DOHH2 (cell line): ENCODE data around the gene PRICKLE1.

Source experiments
- CTCF ChIP-seq: fragments of 200-600 bp; sonication (generic); IDR thresholded peaks from one replicate; pipeline ENCODE4 v1.5.1; 2014; ENCODE audit warnings: antibody characterized with exemption, mild to moderate bottlenecking, low read depth, low read length; ENCODE audit not compliant: poor library complexity, severe bottlenecking
- EZH2phosphoT487 ChIP-seq: fragments of 200-600 bp; sonication (generic); IDR thresholded peaks from 2 replicates; pipeline ENCODE4 v1.6.1; 2017; ENCODE audit warnings: borderline replicate concordance, mild to moderate bottlenecking, antibody characterized with exemption, low read length, moderate library complexity, mixed read lengths

- TF ChIP-seq CTCF, result no peak
- no peak for TF ChIP-seq EZH2phosphoT487
These were observed 32.6 kb downstream of the PRICKLE1 start for GRCh38 chr12:42556917-42557316.
